Superior temporal gyrus (tissue), 1 donor: Measurements from ENCODE around the gene FAM111A.
"Not testable (repeated sequence)": the region's sequence is repeated elsewhere in the genome, so short reads cannot be mapped to it uniquely, and the experiment has no call there.

Experiments used
- DNase-seq: peaks from one replicate; pipeline ENCODE4 v3.0.0-alpha.2; 2016; ENCODE audit errors: extremely low spot score

Gene FAM111A

DNA sequence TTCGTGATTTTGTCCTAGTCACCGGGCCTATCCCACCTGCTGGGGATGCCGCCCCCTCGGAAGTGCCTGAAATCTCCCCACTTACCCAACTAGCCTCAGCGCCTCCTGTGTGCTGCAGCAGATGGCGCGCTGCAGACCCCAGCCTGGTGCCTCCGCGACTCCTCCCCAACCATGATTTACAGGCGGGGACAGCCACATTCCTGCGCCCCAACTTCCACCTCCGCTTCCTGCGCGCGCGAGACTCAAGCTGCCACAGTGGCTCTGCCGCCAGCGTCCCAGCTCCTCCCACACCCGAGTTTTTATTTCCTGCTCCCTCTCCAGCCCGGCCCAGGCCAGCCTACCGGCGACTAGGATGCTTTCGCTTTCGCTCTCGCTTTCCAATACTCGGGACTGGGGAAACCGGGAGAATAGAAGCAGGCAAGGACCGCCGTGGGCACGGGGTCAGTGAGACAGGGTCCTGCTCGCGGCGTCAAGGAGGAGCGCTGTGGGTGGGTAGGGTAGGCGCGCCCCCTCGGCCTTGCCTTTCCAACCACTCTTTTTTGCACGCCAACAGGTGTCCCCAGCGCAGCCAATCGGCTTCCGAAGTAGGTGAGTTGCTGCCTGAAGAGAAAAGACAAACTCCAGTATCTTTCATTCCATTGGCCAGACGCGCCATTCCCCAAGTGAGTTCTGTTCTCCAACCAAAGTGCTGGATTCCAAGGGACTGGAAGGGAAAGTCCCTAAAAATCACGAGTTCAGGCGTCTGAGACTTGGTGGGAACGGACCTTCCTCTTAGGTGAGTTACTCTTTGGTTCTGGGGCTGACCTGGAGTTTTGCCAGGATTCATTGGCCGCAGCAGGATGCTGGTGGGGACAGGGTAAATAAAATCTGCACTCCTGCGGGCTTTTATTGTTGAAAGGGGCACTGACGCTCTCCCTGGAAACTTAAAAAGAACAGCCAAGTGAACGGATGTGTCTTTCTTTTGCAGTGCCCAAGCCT is at the start of gene FAM111A:
Gene FAM111A (plus strand): TSS at position 327 of the 978 bp plus-strand sequence. CDS start 6,017 bp downstream, outside the sequence.
- DNase-seq, result peak; percentile 73

DNA sequence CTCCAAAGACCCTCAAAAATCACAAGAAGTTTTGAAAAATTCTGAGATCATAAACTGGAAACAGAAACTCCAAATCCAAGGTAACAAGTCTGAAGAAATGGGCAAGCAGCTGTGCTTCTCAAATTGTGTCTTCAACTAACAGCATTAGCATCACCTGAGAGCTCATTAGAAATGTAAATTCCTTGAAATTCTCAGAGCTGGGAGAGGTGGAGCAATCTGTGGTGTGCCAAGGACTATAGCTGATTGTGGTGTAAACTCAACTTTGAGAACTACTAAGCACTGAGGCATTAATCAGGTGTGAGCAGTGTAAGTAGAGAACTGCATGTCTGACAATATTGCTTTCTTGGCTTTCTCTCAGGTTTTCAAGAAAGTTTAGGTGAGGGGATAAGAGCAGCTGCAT is 49.1 kb upstream of the FAM111A start:
- not testable (repeated sequence) for DNase-seq

DNA sequence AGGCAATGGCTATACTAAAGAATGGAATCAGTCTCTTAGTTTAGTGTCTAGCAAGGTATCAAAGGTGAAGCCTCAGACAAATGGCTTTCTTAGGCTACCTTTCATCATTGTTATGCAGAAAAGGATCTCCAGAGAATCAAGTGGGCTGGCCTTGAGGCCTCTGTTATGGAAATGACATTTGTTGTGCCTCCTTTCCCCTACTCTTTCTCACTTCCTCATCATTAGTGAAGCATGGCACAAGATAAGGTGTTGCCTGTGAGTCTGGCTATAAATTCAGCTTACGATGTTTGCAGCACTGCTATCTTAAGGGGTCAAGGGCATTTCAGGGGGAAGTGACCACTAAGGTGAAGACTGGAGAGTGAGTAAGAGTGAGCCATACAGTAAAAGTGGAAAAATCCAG is 47.4 kb upstream of the FAM111A start:
- not testable (repeated sequence) for DNase-seq

DNA sequence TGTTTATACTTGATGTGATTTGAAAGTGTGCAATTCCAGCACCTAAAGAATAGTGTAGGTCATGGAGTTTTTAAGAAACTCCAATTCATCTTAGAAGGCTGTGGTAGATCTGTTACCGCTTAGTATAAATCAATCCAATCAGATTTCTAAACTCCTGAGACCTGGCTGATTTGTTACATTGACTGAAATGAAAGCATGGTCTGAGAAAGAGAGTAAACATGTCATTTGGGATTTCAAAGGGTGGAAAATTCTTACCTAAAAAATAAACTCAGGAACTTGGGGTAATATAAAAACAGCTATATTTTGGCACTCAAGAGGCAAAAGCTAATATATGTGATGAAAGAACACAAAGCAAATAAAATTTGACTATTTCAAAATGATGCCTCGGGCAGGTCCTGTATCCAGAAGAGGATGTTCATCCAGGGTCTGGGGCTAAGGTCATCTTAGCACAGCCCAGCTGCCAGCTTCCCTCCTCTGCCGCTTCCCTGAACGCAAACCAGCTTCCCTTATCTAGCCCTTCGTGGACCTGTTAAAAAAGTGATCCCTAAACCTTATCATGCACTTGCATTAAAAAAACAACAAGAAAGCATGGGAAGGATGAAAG is 46.6 kb upstream of the FAM111A start:
- DNase-seq, result not testable (repeated sequence)

DNA sequence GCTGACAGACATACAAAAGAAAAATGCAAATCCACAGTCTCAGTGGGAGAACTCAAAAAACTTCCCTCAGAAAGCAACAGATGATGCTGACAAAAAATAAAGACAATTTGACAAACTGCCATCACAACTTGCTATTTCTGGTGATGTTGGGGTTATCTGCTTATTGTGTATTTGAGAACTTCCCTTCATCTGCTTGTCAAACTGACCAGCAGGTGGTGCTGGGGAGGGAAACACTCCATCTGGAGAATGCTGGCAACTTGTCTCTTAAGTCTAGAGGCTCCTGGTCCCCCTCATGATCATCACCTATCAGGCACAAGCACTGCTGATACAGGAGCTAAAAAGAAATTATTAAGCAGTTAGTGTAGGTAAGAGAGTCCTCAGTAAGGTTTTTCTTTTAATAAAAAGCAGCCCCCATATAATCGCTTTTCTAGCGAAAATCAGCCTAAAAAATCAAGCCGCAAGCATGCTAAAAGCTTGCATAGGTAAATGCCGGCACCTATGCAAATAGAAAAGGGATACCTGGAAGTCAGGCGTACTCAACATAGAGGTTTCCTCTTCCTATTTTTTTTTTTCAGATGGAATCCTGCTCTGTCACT is 45.4 kb upstream of the FAM111A start:
- DNase-seq, result peak; percentile 51

DNA sequence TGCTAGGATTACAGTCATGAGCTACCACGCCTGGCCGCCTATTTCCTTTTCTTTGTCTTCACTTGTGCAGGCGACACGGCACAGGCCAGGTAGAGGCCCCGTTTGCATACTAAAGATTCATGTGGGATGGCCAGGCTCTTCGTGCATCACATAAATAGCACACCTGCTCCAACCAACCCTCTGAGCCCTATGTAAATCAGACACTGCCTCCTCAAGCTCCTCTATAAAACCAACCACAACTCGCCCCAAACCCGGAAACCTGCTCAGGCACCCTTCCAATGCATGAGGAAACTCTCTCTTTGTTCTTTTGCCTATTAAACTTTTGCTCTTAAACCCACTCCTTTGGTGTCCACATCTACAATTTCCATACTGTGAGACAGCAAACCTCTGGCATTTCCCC is 44.7 kb upstream of the FAM111A start:
- DNase-seq, result not testable (repeated sequence)

GRCh38 chr11:59102259-59102765 is 40.3 kb upstream of the FAM111A start:
- peak; percentile 44 for DNase-seq

GRCh38 chr11:59106363-59107336 is 36.0 kb upstream of the FAM111A start, which contains the start of gene FAM111B:
Gene FAM111B, plus strand, starts transcription at chr11:59107237. Its CDS starts 2,389 bp downstream, at chr11:59109626.
- DNase-seq, result peak; percentile 90

DNA sequence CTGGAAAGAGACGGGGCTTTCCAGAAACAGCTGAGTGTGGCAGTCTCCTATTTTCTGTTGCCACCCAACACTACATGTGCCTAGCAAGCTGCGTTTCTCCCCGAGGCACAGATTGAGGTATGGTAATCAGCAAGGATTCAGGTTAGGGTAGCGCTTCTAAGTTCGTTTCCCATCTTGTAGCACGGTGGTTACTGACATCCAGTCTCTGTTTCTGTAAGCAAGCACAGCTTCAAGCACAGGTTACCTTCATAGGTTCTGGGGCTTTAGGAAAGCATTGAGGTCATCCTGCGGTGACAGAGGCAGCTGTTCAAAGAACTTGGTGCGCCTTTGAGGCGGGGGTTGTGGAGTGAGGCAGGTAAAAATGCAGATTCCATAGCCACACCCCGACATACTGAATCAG is 34.9 kb upstream of the FAM111A start:
- not testable (repeated sequence) for DNase-seq

GRCh38 chr11:59112494-59112893 is 30.2 kb upstream of the FAM111A start:
- DNase-seq, result no peak

DNA sequence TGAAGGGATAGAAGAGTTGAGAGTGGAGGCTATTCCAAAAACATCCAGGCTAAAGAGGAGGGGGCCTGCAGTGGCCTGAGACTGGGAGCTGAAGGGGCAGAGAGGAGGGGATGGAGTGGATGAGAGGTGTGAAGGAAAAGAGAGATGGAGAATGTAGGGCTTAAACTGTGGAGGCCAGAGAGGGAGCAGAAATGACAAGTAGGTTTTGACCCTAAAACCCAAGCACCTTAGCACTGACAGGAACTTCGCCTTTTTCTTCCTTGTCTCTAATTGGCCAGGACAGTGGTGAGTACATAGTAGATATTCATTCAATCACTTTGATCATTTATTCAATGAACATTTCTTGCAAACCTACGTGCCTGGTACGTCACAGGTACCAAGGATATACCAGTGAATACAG is 28.3 kb upstream of the FAM111A start:
- DNase-seq, result no peak

GRCh38 chr11:59115553-59115952 is 27.1 kb upstream of the FAM111A start:
- DNase-seq, result no peak

- DNase-seq, result no peak
These were observed 24.9 kb upstream of the FAM111A start for GRCh38 chr11:59117774-59118173.

DNA sequence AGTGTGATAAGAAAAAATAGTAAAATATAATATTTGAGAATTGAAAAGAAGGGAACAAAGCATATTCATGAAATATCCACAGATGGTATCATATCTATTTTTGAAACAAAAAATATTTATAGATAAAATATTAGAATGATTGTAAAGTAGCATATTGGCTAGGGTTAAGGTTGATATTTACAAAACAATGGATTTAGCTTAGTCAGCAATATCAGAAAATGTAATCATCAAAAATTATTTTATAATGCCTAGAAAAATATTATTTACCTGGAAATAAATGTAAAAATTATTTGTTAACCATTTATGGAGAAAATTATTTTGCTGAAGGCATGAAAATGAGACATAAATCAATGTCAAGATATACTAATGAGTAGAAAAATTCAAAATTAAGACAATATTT is 22.8 kb upstream of the FAM111A start:
- no peak for DNase-seq

GRCh38 chr11:59135648-59136461 is 6.8 kb upstream of the FAM111A start:
- peak; percentile 82 for DNase-seq

GRCh38 chr11:59136551-59136950 is 6.1 kb upstream of the FAM111A start:
- not testable (repeated sequence) for DNase-seq

DNA sequence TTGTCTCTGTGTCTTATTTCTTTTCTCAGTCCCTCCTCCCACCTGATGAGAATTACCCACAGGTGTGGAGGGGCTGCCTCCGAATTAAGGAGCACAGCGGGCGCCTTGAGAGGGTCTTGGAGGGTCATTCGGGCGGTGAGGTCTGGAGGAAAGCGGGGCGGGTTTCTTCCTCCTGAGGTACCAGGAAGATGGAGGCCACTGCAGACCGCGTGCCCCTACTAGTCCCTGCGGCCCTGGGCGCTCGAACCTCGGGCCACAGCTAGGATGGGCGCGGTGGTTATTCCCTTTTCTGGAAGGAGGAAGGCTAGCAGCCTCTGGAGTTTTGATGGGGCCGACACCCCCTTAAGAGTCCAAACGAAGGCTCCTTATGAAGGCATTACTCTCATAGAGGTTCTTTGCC is 5.5 kb upstream of the FAM111A start:
- DNase-seq, result no peak

DNA sequence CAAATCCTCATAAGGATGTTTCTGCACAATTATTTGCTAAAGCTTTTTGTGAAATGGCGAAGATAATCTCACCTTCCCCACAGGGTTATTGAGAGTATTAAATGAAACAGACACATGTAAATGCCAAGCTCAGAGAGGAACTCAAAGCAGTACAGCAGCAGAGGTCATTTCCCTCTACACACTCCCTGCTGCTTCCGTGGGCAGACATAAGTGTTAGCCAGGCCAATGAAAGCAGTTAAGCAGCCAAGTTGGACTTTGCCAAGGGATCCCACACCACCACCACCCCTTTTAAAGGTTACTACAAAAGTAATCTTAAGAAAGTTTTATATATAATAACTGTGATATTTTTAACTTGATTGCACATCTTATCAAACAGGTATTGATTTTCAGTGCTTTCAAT is 4.0 kb upstream of the FAM111A start:
- no peak for DNase-seq

GRCh38 chr11:59141191-59141590 is 1.5 kb upstream of the FAM111A start:
- no peak for DNase-seq
